ENCODE results near the gene CNTNAP5.

GRCh38 chr2:124213977-124214587, 189.0 kb downstream of the CNTNAP5 start:
- TF ChIP-seq EZH2 (IDR thresholded peaks at IDR 0.05; ENCODE audit: borderline replicate concordance), result no peak
- no peak for TF ChIP-seq CTCF (IDR thresholded peaks at IDR 0.05; ENCODE audit: poor library complexity)
